Inflammatory macrophage (primary cell): Measurements from ENCODE around the gene RNASE8.

Source experiments
- DNase-seq, 2 donors: peaks; one replicate each; pipeline ENCODE4 v3.0.0-alpha.2; 2020 to 2022

RNASE8 gene

DNA sequence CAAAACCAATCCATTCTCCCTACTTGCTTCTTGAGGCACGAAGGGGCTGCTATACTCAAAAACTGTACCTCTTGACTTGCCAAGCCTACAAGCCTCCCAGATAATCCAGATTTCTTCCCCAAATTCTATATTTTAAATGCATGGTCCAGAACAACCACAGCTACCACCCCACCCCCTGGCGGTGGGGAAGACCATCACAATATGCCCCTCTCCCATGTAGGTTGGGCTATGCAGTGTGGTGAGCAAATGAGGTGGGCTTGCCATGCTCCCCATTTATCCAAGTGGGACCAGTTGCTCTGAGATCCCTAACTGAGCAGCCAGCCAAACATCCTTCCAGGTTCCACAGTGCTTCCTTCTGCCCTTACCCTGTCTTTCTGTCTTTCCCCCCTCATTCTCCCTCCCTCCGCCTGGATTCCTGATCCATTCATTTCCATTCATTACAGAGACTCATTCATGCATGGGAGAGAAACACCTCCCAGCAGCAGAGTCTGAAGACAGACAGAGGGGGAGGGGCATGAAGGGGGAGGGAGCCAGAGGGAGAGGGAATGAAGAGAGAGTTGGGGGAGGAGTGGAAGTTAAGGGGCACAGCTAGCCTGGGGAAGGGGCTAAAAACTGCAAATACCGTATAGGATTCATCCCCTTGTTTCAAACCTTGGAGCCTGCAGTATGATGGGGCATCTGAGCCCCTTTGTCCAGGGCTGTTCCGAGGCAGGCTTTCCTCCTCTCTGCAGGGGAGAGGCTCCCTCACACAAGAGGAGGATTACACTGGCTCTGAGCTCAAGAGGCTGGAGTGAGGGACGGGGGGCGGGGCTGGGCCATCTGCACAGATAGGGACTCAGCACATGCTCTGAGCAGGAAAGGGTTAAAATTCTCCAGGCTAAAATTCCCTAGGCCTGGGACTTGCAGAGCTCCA is 36.4 kb downstream of the RNASE8 start:
- no peak for DNase-seq

DNA sequence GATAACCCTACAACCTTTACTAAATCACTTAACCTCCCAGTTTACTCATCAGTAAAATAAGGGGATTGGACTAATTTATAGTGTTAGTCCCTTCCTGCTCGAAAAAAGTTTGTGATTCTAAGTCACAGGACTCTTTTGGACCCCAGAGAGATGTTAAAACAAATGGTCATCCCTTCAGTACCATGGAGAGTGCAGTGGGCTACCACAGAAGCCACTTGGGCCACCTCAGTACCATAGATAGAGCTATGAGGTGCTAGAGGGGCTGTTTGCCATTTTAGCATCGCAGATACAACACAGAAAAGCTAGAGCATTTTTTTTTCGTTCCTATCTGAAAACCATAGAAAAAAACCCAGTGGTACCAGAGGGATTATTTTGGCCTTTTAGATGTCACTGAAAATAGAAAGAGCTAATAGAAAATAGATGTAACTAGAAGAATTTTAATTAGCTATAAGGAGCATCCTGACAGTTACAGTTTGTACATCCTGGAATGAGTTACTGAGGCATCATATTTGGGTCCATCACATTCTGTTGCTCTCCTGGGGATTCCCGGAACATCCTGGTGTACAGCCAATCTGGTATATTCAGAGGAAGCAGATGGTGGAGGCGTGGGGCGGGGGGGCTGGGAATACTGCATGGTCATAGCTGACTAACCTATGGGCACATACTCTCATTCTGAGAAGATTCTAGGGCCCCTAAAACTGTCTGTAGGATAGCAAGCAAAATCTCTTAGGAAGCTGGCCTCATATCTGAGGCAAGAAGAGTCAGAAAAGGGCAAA is 38.0 kb downstream of the RNASE8 start:
- DNase-seq = no peak

DNA sequence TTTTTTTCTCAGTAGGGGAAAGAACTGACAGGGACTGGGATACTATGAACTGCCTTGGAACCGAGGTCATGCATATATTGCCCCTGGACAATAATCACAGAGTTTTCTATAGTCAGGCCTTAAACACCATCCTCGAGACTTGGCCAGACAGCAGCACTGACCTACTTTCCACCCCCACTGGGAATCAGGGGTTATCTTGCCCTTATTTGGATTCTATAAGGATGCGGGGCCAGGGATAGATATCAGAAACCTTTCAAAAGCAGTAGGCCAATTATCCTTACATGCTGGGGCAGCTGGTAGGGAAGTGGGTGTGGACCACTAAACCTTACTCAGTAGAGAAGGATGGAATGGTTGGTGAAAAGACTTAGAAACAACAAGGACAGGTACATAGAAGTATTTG is 38.8 kb downstream of the RNASE8 start:
- no peak for DNase-seq

- no peak for DNase-seq
Measured at GRCh38 chr14:21096978-21097635, 39.5 kb downstream of the RNASE8 start.

DNA sequence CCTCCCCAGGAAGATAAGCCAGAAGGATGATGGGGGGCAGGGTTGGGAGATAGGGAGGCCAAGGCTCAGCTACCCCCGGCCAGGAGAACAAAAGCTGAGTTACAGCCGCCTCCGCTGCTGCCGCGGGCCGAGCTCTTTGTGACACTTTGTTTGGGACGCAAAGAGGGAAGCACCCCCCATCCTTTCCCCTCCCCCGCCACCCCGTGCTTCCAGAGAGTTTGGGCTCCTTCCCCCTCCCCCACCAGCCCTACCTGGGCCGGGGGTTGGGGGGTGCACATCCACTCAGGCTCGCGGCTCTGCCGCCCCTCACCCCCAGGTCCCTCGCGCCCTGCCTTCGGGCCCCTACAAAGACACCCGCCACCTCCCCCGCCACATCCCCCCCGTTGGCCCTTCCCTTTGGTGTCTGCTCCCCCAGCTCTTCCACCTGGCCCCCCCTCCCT is 40.0 kb downstream of the RNASE8 start:
- peak; percentile 12 to 52 for DNase-seq

GRCh38 chr14:21098076-21098891 is 40.7 kb downstream of the RNASE8 start, which contains the start of gene ZNF219:
TSS of gene ZNF219 (minus strand) at chr14:21098655. CDS start at chr14:21093591, 5,064 bp downstream.
- DNase-seq = peak; percentile 25 to 46

DNA sequence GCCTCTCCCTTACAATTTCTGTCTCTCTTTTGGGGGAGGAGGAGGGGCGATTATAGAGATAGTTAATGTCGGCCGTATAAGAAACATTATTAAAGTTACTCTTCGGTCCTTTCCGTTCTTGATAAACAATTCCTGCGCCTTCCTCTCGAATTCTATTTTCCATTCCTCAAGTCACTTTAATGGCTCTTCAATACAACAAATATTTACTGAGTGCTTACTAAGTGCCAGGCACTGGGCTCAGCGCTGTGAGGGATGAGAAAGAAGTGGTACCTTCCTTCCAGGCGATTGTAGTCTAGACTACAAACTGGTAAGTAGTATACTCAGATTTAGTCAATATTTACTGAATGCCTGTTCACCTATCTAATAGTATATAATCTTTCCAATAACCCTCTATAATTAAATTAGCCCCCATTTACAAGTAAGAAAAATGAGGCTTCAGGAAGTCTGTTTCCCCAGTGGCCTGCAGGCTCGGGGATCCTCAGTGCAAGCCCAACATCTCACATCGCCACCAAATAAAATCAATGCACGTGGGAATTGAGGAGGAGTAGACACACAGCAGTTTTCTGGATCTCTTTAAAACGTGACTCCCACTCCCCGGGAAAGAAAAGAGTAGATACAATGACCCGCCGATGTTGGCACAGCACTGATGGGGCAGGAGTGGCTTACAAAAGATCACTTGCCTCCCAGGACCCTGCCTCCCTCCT is 41.4 kb downstream of the RNASE8 start:
- no peak for DNase-seq

DNA sequence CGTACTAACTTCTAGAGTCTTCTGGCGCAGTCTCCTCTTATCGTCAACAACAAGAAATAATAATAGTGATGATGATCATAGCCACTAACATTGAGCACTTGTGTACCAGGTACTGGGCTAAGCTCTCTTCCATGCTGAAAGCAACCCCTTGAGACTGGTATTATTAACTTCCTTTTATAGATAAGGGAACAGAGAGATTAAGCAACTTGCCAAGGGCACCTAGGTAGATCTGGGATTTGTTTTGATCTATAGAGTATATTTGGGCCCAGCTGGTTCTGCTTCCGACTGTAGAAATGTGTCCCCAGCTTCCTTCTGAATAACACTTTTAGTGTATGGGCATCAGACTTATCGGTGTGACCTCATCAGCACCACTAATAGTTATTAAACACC is 42.0 kb downstream of the RNASE8 start:
- DNase-seq = no peak

- DNase-seq = no peak
Measured at GRCh38 chr14:21100931-21101330, 43.3 kb downstream of the RNASE8 start, which contains the start of gene TMEM253. TSS of gene TMEM253 (plus strand) at chr14:21101066. CDS start at chr14:21101344, 278 bp downstream.

DNA sequence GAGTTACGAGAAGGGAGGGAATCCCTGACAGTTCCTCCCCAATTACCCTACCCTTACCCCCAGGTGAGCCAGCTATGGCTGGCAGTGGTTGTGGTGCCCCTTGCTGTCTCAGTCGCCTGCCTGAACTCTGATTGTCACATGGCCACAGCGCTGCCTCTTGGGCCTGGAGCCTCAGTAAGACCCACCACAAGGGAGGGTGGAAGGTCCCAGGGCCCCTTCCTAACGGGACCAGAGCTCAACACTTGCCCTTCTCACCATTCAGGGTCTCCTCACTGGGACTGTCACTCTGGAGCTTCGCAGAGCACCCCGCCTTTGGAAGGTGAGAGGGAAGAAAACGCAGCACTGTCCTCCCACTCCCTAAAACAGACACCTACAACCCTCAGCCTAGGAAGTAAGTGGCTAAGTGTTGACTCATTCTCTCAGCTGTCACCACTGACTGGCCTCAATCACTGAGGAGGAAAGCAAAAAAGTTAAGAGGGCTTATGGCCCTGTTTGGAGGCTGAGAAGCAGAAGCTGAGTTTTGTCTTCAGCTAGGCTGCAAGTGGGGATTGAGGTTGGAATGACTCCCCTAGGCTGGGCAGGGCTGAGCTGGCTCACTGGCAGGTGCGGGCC is 44.3 kb downstream of the RNASE8 start:
- DNase-seq = peak; percentile 10 to 49

GRCh38 chr14:21102521-21103410 is 45.1 kb downstream of the RNASE8 start:
- no peak for DNase-seq

DNA sequence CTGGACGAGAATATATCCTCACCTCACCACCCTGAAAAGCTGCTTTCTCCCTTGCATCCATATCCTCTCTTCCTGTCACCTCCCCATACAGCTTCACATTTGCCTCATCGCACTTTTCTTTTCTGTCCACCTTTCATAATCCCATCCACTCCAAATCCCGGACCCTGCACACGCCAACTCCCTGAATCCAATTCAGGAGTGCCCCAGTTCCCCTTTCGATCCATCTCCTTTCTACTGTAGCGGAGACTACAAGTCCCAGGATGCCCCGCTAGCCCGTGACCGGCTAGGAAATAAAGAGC is 45.7 kb downstream of the RNASE8 start:
- no peak for DNase-seq

DNA sequence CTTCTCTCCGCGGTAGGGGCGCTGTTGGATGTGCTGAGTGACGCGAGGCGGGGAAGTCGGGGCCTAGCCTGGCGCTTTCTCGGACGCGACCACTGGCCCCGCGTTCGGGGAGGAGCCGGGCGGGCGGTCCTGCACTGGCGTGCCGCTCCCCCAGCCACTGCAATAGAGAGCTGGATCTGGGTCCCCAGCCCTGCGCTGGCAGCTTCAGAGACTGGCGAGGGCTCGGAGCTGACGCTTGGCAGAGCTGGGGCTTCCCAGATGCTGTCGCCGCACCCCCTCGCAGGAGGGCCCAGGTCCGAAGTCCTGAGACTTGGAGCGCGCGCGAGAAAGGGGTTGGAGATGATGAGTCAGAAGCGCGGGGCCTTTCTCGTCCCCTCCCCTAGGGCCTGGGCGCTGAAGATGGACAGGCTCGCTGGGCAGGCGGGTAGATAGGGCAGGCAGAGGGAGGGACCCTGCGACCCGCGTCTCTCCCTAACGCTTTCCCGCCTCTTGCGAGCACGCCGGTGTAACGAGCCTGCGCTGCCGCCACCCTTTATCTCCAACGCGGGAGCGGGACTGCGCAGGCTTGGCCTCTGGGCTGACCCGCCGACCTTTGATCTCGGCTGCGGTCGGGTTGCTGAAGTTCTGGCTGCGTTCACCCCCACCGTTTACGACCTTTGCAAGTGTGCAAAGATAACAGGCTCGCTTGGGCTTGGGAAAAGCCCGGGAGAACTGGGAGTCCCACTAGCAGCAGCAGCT is 46.3 kb downstream of the RNASE8 start:
- DNase-seq = peak; percentile 98

- peak; percentile 66 to 78 for DNase-seq
Measured at GRCh38 chr14:21104448-21105060, 46.9 kb downstream of the RNASE8 start.

DNA sequence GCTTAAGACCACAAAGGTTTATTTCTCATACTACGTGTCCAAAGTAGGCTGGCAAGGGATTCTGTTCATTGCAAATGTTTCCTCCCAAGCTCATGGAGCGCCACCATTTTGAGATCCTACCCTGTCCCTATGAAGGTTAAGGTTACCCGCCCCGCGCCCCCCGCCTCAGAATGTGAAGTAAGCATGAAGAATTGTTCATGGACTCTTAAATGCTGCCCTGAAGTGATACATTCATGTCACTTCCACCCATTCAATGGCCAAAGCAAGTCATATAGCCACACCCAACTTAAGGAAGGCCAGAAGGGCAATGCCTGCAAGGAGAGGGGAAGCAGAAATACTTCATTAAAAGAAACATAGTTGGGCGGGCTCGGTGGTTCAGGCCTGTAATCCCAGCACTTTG is 47.5 kb downstream of the RNASE8 start:
- DNase-seq = peak; percentile 28 to 38

DNA sequence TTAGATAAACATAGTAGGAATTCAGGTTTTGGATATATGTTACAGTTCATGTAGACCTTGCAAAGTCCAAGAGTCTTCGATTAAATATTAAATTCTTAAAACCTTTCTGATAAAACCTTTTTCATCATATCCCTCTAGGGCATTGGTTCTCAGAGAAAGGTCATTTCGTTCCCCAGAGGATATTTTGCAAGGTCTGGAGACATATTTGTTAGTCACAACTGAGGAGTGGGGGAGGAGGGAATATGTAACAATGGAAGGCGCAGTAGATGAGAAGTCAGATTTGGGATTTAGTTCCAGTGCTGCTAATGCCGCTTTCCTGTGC is 48.5 kb downstream of the RNASE8 start:
- peak in 1 of 2 donors; percentile 78 for DNase-seq

DNA sequence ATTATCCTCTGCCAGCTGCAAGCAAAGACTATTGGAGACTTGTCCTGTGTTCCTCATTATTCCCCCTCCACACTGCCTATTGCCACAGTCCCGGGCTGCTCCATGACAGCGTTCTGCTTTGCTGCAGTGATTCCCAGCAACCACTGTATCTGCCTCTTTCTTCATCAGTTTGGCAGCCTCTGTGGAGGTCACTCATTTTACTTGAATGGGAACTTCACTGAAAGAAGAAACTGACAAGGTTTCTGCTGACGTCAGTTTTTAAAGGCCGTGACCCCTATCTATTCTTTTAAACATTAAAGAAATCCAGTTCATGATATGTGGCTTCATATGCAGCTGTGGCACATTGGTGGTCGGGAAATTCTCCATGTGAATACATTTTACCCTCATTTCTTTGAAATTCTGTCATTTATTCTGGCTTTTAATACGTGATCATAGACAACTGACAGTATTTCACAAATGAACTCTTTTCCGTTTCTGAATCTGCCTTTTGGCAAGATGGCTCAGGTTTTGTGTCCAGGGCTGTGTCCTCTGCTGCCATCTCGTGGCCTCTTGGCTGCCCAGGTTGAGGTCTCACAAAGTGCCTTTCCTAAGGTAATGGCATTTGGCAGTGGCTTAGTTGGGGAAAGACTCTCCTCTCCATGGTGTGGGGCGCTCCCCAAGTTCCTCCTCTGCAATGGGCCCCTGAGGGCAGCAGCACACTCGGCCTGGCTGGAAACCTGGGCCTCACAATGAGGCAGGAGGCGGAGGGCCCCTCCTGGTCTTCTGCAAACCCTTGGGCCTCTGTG is 49.1 kb downstream of the RNASE8 start:
- peak; percentile 82 to 89 for DNase-seq

DNA sequence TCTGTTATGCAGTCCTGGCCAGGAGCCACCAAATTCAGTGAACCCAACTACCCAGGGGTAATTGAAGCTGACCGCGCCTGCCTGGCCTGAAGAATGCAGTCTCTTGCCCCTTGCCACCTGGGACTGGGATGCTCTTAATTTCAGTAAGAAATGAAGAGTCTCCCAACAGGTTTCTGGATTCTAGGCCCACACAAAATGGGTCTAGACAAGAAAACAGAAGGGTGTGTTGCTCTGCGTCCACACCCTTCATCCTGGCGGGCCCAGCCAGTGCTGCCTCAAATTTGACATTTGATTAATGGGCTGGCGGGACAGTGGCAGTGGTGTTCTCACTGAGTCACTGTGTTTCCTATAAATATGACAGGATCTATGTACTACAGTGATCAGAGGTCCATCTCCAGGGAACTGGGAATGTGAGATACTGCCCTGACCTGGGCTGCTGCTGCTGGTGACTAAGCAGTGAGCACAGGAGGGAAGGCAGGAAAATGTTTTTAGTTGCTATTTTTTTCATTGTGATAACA is 49.7 kb downstream of the RNASE8 start:
- no peak for DNase-seq
